ENCODE measurements around the gene SIK3.
"Not testable (repeated sequence)": the region's sequence is repeated elsewhere in the genome, so short reads cannot be mapped to it uniquely, and the experiment has no call there.

The SIK3 gene

GRCh38 chr11:117130396-117130795 lies 32.2 kb upstream of the SIK3 start:
- not testable (repeated sequence) for H3K27ac ChIP-seq (ENCODE audit: low read length); H3K4me1 ChIP-seq (ENCODE audit: insufficient read depth, low read length); H3K36me3 ChIP-seq (ENCODE audit: insufficient read depth, low read depth, low read length); H3K27me3 ChIP-seq (ENCODE audit: insufficient read depth, low read length); H3K9me3 ChIP-seq (ENCODE audit: insufficient read depth, low read depth, low read length); H3K9ac ChIP-seq (ENCODE audit: low read depth, low read length); H3K4me3 ChIP-seq (ENCODE audit: low read length)

DNA sequence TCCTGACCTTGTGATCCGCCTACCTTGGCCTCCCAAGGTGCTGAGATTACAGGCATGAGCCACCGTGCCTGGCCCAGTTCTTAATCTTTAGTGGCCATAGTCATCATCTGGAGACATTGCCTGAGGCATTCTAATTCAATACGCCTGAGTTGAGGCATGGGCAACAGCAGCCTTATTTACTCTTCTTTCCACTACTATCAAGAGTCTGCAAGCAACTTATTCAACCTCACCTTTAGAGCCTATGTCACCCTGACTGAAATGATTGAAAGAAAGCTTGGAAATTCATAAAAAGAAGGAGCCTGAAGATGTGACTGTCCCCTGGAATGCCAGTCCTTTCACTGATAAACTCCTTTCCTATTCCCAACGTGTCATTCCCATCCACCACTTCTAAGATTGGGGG lies 30.1 kb upstream of the SIK3 start:
- Histone ChIP-seq H3K36me3 (ENCODE audit: insufficient read depth, low read depth, low read length) (no peaks in the 10 kb centered on the region), H3K27me3 (ENCODE audit: insufficient read depth, low read length) (no peaks in the 10 kb centered on the region), H3K9ac (ENCODE audit: low read depth, low read length) (no peak overlapping the region), H3K4me1 (ENCODE audit: insufficient read depth, low read length) (no peaks in the 10 kb centered on the region), H3K9me3 (ENCODE audit: insufficient read depth, low read depth, low read length) (no peaks in the 10 kb centered on the region), H3K27ac (ENCODE audit: low read length) (no peak overlapping the region), H3K4me3 (ENCODE audit: low read length) (no peak overlapping the region)

DNA sequence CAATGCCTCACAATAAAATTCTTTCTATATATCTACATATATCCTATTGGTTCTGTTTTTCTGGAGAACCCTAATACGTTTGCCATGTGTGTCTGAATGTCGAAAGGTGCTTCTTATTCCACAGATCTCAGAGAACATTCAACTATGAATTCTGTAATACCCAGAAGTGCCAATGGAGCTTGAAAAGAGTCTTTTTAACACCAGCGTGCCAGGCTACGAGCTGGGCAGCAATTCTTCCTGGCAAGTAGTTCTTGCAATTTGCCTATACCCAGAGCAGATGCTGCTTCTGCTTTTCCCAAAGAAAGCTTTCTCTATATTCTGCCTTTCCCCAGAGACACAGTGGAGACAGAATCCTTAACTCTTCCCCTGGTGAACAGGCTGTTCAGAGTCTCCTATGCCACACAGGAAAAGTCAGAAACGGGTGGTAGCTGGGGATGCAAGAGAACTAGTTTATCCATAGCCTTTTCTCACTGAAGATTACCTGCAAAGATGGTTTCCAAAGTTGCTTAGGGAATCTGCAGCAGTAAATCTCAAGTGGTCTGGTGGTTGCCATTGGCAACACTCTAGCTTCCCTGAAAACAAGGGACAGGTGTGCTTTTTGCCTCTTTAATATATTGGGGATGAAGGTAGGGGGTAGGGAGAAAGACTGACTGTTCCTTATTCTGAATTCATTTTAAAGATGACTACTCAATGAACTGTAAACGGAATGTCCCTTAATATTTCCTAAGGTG lies 29.1 kb upstream of the SIK3 start:
- no peaks in the 10 kb centered on the region for H3K36me3 ChIP-seq (ENCODE audit: insufficient read depth, low read depth, low read length)
- H3K4me1 ChIP-seq (ENCODE audit: insufficient read depth, low read length), result no peaks in the 10 kb centered on the region
- H3K9ac ChIP-seq (ENCODE audit: low read depth, low read length), result no peak overlapping the region
- no peak overlapping the region for H3K27ac ChIP-seq (ENCODE audit: low read length)
- no peak overlapping the region for H3K4me3 ChIP-seq (ENCODE audit: low read length)
- no peaks in the 10 kb centered on the region for H3K27me3 ChIP-seq (ENCODE audit: insufficient read depth, low read length)
- H3K9me3 ChIP-seq (ENCODE audit: insufficient read depth, low read depth, low read length), result no peaks in the 10 kb centered on the region

DNA sequence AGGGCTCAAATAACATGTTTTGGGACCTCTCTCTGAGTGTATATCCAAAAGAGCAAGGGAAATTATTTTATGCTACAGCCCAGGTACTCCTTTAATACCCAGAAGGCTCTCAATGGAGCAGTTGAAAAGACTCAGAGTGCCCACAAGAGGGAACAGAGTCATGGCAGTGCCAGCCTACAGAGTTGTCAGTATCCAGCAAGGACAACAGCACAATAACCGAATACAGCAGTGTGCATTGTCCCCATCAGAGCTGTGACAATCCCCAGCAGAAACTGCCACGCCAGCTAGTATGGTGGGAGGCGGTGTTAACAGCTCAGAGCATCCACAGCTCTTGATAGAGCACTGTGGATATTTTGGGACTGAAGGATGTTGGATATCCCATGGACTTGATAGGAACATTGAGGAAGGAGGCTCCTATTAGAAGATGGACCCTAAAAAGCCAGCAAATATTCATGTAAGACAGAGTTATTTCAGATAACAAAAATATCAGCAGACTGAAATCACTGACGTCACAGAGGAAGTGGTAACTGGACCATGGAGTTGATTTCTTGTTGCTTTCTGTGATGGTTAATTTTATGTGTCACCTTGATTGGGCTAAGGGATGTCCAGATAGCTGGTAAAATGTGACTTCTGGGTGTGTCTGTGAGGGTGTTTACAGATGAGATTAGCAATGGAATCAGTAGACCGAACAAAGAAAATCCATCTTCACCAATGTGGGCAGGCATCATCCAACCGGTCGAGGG lies 28.2 kb upstream of the SIK3 start:
- H3K27ac ChIP-seq (ENCODE audit: low read length), result no peak overlapping the region
- H3K9ac ChIP-seq (ENCODE audit: low read depth, low read length), result no peak overlapping the region
- H3K9me3 ChIP-seq (ENCODE audit: insufficient read depth, low read depth, low read length), result no peaks in the 10 kb centered on the region
- no peaks in the 10 kb centered on the region for H3K4me1 ChIP-seq (ENCODE audit: insufficient read depth, low read length)
- H3K4me3 ChIP-seq (ENCODE audit: low read length), result no peak overlapping the region
- H3K36me3 ChIP-seq (ENCODE audit: insufficient read depth, low read depth, low read length), result no peaks in the 10 kb centered on the region
- no peaks in the 10 kb centered on the region for H3K27me3 ChIP-seq (ENCODE audit: insufficient read depth, low read length)

GRCh38 chr11:117122556-117122955 lies 24.3 kb upstream of the SIK3 start:
- H3K4me1 ChIP-seq (ENCODE audit: insufficient read depth, low read length), result no peaks in the 10 kb centered on the region
- H3K4me3 ChIP-seq (ENCODE audit: low read length), result no peak overlapping the region
- no peaks in the 10 kb centered on the region for H3K27me3 ChIP-seq (ENCODE audit: insufficient read depth, low read length)
- H3K27ac ChIP-seq (ENCODE audit: low read length), result no peak overlapping the region
- H3K36me3 ChIP-seq (ENCODE audit: insufficient read depth, low read depth, low read length), result no peaks in the 10 kb centered on the region
- no peak overlapping the region for H3K9ac ChIP-seq (ENCODE audit: low read depth, low read length)
- no peaks in the 10 kb centered on the region for H3K9me3 ChIP-seq (ENCODE audit: insufficient read depth, low read depth, low read length)

- H3K9me3 ChIP-seq (ENCODE audit: insufficient read depth, low read depth, low read length), result no peaks in the 10 kb centered on the region
- H3K27ac ChIP-seq (ENCODE audit: low read length), result no peak overlapping the region
- no peaks in the 10 kb centered on the region for H3K27me3 ChIP-seq (ENCODE audit: insufficient read depth, low read length)
- no peak overlapping the region for H3K9ac ChIP-seq (ENCODE audit: low read depth, low read length)
- H3K4me3 ChIP-seq (ENCODE audit: low read length), result no peak overlapping the region
- H3K4me1 ChIP-seq (ENCODE audit: insufficient read depth, low read length), result no peaks in the 10 kb centered on the region
- H3K36me3 ChIP-seq (ENCODE audit: insufficient read depth, low read depth, low read length), result no peaks in the 10 kb centered on the region
Measured at GRCh38 chr11:117121176-117121575, 22.9 kb upstream of the SIK3 start.

- H3K9ac ChIP-seq (ENCODE audit: low read depth, low read length), result no peak overlapping the region
- no peak overlapping the region for H3K4me3 ChIP-seq (ENCODE audit: low read length)
- no peaks in the 10 kb centered on the region for H3K4me1 ChIP-seq (ENCODE audit: insufficient read depth, low read length)
- no peak overlapping the region for H3K27ac ChIP-seq (ENCODE audit: low read length)
- H3K9me3 ChIP-seq (ENCODE audit: insufficient read depth, low read depth, low read length), result no peaks in the 10 kb centered on the region
- no peaks in the 10 kb centered on the region for H3K36me3 ChIP-seq (ENCODE audit: insufficient read depth, low read depth, low read length)
- H3K27me3 ChIP-seq (ENCODE audit: insufficient read depth, low read length), result no peaks in the 10 kb centered on the region
Measured at GRCh38 chr11:117117681-117118080, 19.5 kb upstream of the SIK3 start.

GRCh38 chr11:117112939-117113338 lies 14.7 kb upstream of the SIK3 start:
- H3K9me3 ChIP-seq (ENCODE audit: insufficient read depth, low read depth, low read length); H3K27ac ChIP-seq (ENCODE audit: low read length); H3K36me3 ChIP-seq (ENCODE audit: insufficient read depth, low read depth, low read length); H3K4me3 ChIP-seq (ENCODE audit: low read length); H3K9ac ChIP-seq (ENCODE audit: low read depth, low read length); H3K27me3 ChIP-seq (ENCODE audit: insufficient read depth, low read length); H3K4me1 ChIP-seq (ENCODE audit: insufficient read depth, low read length): not testable (repeated sequence)

DNA sequence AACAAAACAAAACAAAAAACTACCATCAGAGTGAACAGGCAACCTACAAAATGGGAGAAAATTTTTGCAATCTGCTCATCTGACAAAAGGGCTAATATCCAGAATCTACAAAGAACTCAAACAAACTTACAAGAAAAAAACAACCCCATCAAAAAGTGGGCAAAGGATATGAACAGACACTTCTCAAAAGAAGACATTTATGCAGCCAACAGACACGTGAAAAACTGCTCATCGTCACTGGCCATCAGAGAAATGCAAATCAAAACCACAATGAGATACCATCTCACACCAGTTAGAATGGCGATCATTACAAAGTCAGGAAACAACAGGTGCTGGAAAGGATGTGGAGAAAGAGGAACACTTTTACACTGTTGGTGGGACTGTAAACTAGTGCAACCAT lies 14.3 kb upstream of the SIK3 start:
- not testable (repeated sequence) for H3K27me3 ChIP-seq (ENCODE audit: insufficient read depth, low read length); H3K27ac ChIP-seq (ENCODE audit: low read length); H3K9me3 ChIP-seq (ENCODE audit: insufficient read depth, low read depth, low read length); H3K4me1 ChIP-seq (ENCODE audit: insufficient read depth, low read length); H3K36me3 ChIP-seq (ENCODE audit: insufficient read depth, low read depth, low read length); H3K4me3 ChIP-seq (ENCODE audit: low read length); H3K9ac ChIP-seq (ENCODE audit: low read depth, low read length)

DNA sequence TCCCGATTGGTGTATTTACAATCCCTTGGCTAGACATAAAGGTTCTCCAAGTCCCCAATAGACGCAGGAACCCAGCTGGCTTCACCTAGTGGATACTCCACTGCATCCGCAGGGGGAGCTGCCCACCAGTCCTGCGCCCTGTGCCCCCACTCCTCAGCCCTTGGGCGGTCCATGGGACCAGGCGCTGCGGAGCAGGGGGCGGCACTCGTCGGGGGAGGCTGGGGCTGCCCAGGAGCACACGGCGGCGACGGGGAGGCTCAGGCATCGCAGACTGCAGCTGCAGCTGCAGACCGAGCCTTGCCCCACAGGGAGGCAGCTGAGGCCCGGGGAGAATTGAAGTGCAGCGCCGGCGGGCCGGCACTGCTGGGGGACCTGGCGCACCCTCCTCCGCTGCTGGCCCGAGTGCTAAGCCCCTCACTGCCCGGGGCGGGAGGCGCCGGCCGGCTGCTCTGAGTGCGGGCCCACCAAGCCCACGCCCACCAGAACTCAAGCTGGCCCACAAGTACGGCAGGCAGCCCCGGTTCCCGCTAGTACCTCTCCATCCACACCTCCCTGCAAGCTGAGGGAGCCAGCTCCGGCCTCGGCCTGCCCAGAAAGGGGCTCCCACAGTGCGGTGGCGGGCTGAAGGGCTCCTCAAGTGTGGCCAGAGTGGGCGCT lies 12.2 kb upstream of the SIK3 start:
- H3K9me3 ChIP-seq (ENCODE audit: insufficient read depth, low read depth, low read length), result no peaks in the 10 kb centered on the region
- H3K27ac ChIP-seq (ENCODE audit: low read length), result no peak overlapping the region
- H3K4me1 ChIP-seq (ENCODE audit: insufficient read depth, low read length), result no peaks in the 10 kb centered on the region
- H3K4me3 ChIP-seq (ENCODE audit: low read length), result no peak overlapping the region
- no peaks in the 10 kb centered on the region for H3K27me3 ChIP-seq (ENCODE audit: insufficient read depth, low read length)
- H3K9ac ChIP-seq (ENCODE audit: low read depth, low read length), result no peak overlapping the region
- no peaks in the 10 kb centered on the region for H3K36me3 ChIP-seq (ENCODE audit: insufficient read depth, low read depth, low read length)

- Histone ChIP-seq H3K36me3 (ENCODE audit: insufficient read depth, low read depth, low read length) (no peaks in the 10 kb centered on the region), H3K27ac (ENCODE audit: low read length) (no peak overlapping the region), H3K4me3 (ENCODE audit: low read length) (no peak overlapping the region), H3K9me3 (ENCODE audit: insufficient read depth, low read depth, low read length) (no peaks in the 10 kb centered on the region), H3K9ac (ENCODE audit: low read depth, low read length) (no peak overlapping the region), H3K27me3 (ENCODE audit: insufficient read depth, low read length) (no peaks in the 10 kb centered on the region), H3K4me1 (ENCODE audit: insufficient read depth, low read length) (no peaks in the 10 kb centered on the region)
Measured at GRCh38 chr11:117107701-117108590, 9.7 kb upstream of the SIK3 start.
